ENCODE results near the gene TBX1. TPM values are rescaled to one million over a fixed set of nuclear protein-coding genes. Genes with fewer than 3 reads are reported as not detected.

Gene TBX1
- total and polyA plus RNA-seq, 10 of the 15 experiments (the other 5 are each of a cell fraction or from before 2014, with no cell fraction given): not detected

DNA sequence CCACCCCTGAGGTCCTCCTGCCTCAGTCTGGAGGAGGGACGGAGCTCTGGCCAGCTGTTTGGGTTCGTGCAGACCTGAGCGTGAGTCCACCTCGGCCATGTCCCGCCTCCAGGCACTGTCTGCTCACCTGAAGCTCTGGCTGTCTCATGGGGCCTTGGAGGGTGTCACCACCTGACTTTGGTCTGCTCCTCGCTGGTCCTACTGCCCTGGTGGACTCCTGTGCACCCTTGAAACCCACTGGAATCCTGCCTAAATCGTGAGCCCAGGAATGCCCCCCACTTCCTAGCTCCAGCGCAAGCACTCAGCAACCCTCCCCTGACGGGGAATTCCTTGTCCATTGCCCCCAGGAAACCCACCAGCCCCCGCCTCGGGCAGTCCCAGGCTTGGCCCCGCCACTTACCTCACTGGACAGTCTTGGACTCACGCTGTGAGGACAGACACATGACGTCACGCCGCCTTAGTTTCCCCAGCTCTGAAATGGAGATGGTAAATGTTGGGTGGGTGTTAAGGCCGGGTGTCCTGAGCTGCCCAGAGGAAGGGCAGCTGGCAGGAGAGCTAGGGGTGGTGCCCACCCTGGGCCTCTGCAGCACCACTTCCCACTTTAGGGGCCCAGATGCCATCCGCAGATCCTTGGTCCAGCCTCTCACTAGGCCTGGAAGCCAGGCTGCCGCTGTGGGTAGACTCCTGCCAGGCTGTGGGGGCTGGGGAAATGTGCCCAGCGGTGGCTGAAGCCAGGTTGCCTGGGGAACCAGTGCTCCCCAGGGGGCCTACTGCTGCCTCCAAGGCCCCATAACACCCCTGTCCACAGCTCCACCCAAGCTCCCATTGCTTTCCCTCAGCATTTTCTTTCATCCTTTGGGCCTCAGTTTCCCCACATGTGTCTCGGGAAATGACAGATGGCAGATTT, 18.2 kb upstream of the TBX1 start (continued):
- no peak for TF ChIP-seq ATF2 (IDR thresholded peaks at IDR 0.05; ENCODE audit: low read length)
- TF ChIP-seq STAT1 (conservative IDR thresholded peaks at IDR 0.05): no peak
- TF ChIP-seq POLR2AphosphoS2 (IDR thresholded peaks at IDR 0.05; ENCODE audit: low read depth, low read length): no peak
- TF ChIP-seq BRCA1 (IDR thresholded peaks at IDR 0.05; ENCODE audit: low read depth, low read length): no peak
- TF ChIP-seq RELA (IDR thresholded peaks at IDR 0.05; ENCODE audit: borderline replicate concordance, partially characterized antibody): no peak
- no peak for TF ChIP-seq MLLT1 (IDR thresholded peaks at IDR 0.05)
- TF ChIP-seq RCOR1 (conservative IDR thresholded peaks at IDR 0.05; ENCODE audit: low read depth, low read length): no peak
- no peak for TF ChIP-seq RAD51 (IDR thresholded peaks at IDR 0.05)
- TF ChIP-seq, protein P1, sequence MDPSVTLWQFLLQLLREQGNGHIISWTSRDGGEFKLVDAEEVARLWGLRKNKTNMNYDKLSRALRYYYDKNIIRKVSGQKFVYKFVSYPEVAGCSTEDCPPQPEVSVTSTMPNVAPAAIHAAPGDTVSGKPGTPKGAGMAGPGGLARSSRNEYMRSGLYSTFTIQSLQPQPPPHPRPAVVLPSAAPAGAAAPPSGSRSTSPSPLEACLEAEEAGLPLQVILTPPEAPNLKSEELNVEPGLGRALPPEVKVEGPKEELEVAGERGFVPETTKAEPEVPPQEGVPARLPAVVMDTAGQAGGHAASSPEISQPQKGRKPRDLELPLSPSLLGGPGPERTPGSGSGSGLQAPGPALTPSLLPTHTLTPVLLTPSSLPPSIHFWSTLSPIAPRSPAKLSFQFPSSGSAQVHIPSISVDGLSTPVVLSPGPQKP (IDR thresholded peaks at IDR 0.05; ENCODE audit: low read depth, low read length): no peak
- TF ChIP-seq CHD2 (IDR thresholded peaks at IDR 0.05; ENCODE audit: borderline replicate concordance, low read depth, low read length): no peak
- TF ChIP-seq ATF7 (IDR thresholded peaks at IDR 0.05; ENCODE audit: low read depth): no peak
